ENCODE data around the gene TMEM254.

GRCh38 chr10:80077869-80078447 is 507 bp upstream of the TMEM254 start:
- no peak for TF ChIP-seq CTCF (IDR thresholded peaks at IDR 0.05)
- no peak for TF ChIP-seq POLR2A (IDR thresholded peaks at IDR 0.05)

Measured in testis (tissue), 2 donors.